A673 (cell line): ENCODE measurements around the gene CACNG5.

ENCODE experiments used
- CTCF ChIP-seq: fragments of 300-800, 200-600 bp; sonication (generic); conservative IDR thresholded peaks from 2 replicates; pipeline ENCODE4 v1.5.1; 2017; ENCODE audit warnings: low read depth, mild to moderate bottlenecking, antibody characterized with exemption, low read length, moderate library complexity, mixed read lengths
- EZH2 ChIP-seq: fragments of 200-600 bp; sonication (generic); IDR thresholded peaks from 2 replicates; pipeline ENCODE4 v1.6.1; 2017; ENCODE audit warnings: borderline replicate concordance, low read depth, mild to moderate bottlenecking, mixed read lengths, antibody characterized with exemption, low read length; ENCODE audit not compliant: poor library complexity, severe bottlenecking

DNA sequence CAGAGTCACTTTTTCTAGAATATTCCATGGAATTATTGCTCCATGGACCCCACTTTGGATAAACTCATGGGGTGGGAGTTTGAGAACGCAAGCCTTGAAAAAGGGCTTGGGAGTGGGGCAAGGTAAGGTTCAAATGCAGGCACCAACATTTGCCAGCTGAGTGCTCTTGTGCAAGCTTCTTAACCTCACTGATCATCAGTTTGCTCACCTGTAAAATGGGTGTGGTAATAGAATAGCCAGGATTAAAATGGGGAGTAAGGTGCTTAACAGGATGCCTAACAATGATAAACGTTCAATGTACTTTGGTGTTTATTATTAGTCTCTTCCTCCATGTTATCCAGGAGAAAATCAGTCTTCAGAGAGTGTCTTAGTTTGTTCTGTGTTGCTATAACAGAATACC, 39.0 kb downstream of the CACNG5 start:
- no peak for TF ChIP-seq CTCF
- no peak for TF ChIP-seq EZH2
